GM19455 (cell line): ENCODE measurements around the gene PLXDC2.

Source experiments
- ATAC-seq: cut with Tn5 transposase; IDR thresholded peaks from one replicate; pipeline ENCODE4 v1.9.1; 2021; ENCODE audit not compliant: unreplicated experiment

Gene PLXDC2

GRCh38 chr10:20254078-20254477 lies 437.8 kb downstream of the PLXDC2 start:
- no peak for ATAC-seq

- ATAC-seq, result no peak
Observed at GRCh38 chr10:20254497-20254896, 438.3 kb downstream of the PLXDC2 start.

GRCh38 chr10:20256969-20257368 lies 440.7 kb downstream of the PLXDC2 start:
- no peak for ATAC-seq

- no peak for ATAC-seq
Observed at GRCh38 chr10:20257422-20257821, 441.2 kb downstream of the PLXDC2 start.

GRCh38 chr10:20265146-20265545 lies 448.9 kb downstream of the PLXDC2 start:
- no peak for ATAC-seq

- ATAC-seq, result no peak
Observed at GRCh38 chr10:20267734-20268133, 451.5 kb downstream of the PLXDC2 start.

- ATAC-seq, result no peak
Observed at GRCh38 chr10:20271490-20271889, 455.3 kb downstream of the PLXDC2 start.

- no peak for ATAC-seq
Observed at GRCh38 chr10:20272608-20273007, 456.4 kb downstream of the PLXDC2 start.

GRCh38 chr10:20274571-20274970 lies 458.3 kb downstream of the PLXDC2 start:
- no peak for ATAC-seq

- ATAC-seq, result no peak
Observed at GRCh38 chr10:20276127-20276979, 460.1 kb downstream of the PLXDC2 start.

GRCh38 chr10:20277820-20278219 lies 461.6 kb downstream of the PLXDC2 start:
- no peak for ATAC-seq

GRCh38 chr10:20281579-20281978 lies 465.3 kb downstream of the PLXDC2 start:
- no peak for ATAC-seq

GRCh38 chr10:20287586-20287985 lies 471.4 kb downstream of the PLXDC2 start:
- no peak for ATAC-seq

- ATAC-seq, result no peak
Observed at GRCh38 chr10:20288060-20288459, 471.8 kb downstream of the PLXDC2 start.

GRCh38 chr10:20289070-20289828 lies 473.0 kb downstream of the PLXDC2 start:
- no peak for ATAC-seq

- ATAC-seq, result no peak
Observed at GRCh38 chr10:20298417-20298816, 482.2 kb downstream of the PLXDC2 start.

- no peak for ATAC-seq
Observed at GRCh38 chr10:20299034-20299736, 483.0 kb downstream of the PLXDC2 start.

GRCh38 chr10:20300735-20301134 lies 484.5 kb downstream of the PLXDC2 start:
- no peak for ATAC-seq

GRCh38 chr10:20302033-20302432 lies 485.8 kb downstream of the PLXDC2 start:
- ATAC-seq, result no peak

- no peak for ATAC-seq
Observed at GRCh38 chr10:20303453-20304152, 487.4 kb downstream of the PLXDC2 start.

- no peak for ATAC-seq
Observed at GRCh38 chr10:20313665-20314064, 497.4 kb downstream of the PLXDC2 start.
